ENCODE data around the gene BMP6. TPM values are rescaled to one million over a fixed set of nuclear protein-coding genes. Genes with fewer than 3 reads are reported as not detected.

BMP6 gene
- total RNA-seq, 1 donor from 2014 or later, result 0.41 TPM

DNA sequence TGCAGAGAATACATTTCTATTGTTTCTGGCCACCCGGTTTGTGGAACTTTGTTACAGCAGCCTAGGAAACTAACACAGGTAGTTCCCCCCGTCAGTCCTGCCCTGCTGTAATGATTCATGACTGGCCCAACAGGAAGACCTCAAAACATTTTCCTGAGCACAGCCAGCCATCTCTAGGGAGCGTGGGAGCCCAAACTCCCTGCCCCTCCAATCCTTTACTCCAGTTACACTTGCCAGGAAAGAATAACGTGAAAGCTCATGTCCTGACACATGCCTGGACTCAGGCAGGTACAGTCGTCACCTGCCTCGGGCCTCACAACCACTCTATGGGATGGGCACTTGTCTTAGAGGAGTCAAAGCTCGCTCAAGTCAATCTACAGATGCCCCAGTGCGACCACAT lies 176.3 kb downstream of the BMP6 start:
- Mint-ChIP-seq H3K27me3 (ENCODE audit: insufficient read depth, low read depth) (no peaks in the 10 kb centered on the region), H3K4me3 (no peak overlapping the region), H3K27ac (no peak overlapping the region), H3K36me3 (peaks cover 40% of the 10 kb centered on the region), H3K9me3 (no peaks in the 10 kb centered on the region), H3K4me1 (no peaks in the 10 kb centered on the region)
- Histone ChIP-seq H3K9ac (no peak overlapping the region), H2AFZ (replicated peaks) (no peak overlapping the region), H3F3A (ENCODE audit: low read depth) (peaks cover 17% of the 10 kb centered on the region), H3K27ac (no peak overlapping the region), H3K36me3 (peaks cover under 1% of the 10 kb centered on the region), H3K4me1 (peaks cover 17% of the 10 kb centered on the region), H3K9me3 (ENCODE audit: low read depth) (no peaks in the 10 kb centered on the region), H3K4me2 (no peak overlapping the region), H3K79me2 (ENCODE audit: low read depth) (peaks cover 18% of the 10 kb centered on the region), H4K20me1 (ENCODE audit: low read depth) (peaks cover 40% of the 10 kb centered on the region), H3K4me3 (no peak overlapping the region), H3K27me3 (no peaks in the 10 kb centered on the region)
- TF ChIP-seq, protein P1, sequence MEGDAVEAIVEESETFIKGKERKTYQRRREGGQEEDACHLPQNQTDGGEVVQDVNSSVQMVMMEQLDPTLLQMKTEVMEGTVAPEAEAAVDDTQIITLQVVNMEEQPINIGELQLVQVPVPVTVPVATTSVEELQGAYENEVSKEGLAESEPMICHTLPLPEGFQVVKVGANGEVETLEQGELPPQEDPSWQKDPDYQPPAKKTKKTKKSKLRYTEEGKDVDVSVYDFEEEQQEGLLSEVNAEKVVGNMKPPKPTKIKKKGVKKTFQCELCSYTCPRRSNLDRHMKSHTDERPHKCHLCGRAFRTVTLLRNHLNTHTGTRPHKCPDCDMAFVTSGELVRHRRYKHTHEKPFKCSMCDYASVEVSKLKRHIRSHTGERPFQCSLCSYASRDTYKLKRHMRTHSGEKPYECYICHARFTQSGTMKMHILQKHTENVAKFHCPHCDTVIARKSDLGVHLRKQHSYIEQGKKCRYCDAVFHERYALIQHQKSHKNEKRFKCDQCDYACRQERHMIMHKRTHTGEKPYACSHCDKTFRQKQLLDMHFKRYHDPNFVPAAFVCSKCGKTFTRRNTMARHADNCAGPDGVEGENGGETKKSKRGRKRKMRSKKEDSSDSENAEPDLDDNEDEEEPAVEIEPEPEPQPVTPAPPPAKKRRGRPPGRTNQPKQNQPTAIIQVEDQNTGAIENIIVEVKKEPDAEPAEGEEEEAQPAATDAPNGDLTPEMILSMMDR (IDR thresholded peaks at IDR 0.05), result no peak
- no peak for TF ChIP-seq EZH2phosphoT487 (IDR thresholded peaks at IDR 0.05)
- no peak for DNase-seq (ENCODE audit: low spot score)

DNA sequence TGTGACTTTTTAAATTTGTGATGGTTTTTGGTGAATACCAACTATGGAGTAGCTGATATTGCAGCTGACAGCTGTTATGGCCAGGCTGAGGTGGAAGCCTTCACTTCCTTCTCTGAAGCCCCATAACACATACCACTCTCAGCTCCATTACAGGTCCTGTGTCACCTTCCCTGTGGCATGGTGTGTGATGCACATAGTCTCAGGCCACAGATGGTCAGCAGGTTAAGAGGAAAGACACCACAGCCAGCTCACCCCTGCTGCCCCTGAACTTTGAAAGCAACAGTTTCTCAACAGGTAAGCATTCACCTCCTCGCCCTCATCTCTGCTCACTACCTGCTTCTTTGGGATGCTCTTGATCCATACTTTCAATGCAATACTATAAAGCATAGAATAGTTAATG lies 177.0 kb downstream of the BMP6 start:
- no peak overlapping the region for H3K9ac ChIP-seq
- peaks cover 25% of the 10 kb centered on the region for H3K79me2 ChIP-seq (ENCODE audit: low read depth)
- H3K9me3 ChIP-seq (ENCODE audit: low read depth), result no peaks in the 10 kb centered on the region
- no peak for DNase-seq (ENCODE audit: low spot score)
- Mint-ChIP-seq H3K9me3 (no peaks in the 10 kb centered on the region), H3K27me3 (ENCODE audit: insufficient read depth, low read depth) (no peaks in the 10 kb centered on the region), H3K36me3 (peaks cover 37% of the 10 kb centered on the region), H3K27ac (no peak overlapping the region), H3K4me3 (no peak overlapping the region), H3K4me1 (peaks cover 2% of the 10 kb centered on the region)
- peaks cover 17% of the 10 kb centered on the region for H3K4me1 ChIP-seq
- H4K20me1 ChIP-seq (ENCODE audit: low read depth), result peaks cover 45% of the 10 kb centered on the region
- TF ChIP-seq EZH2 (IDR thresholded peaks at IDR 0.05) (no peak), EZH2phosphoT487 (IDR thresholded peaks at IDR 0.05) (no peak)
- TF ChIP-seq, protein P1 (IDR thresholded peaks at IDR 0.05), result no peak
- H2AFZ ChIP-seq (replicated peaks), result no peak overlapping the region
- peaks cover 17% of the 10 kb centered on the region for H3F3A ChIP-seq (ENCODE audit: low read depth)
- H3K36me3 ChIP-seq, result no peaks in the 10 kb centered on the region
- no peak overlapping the region for H3K4me2 ChIP-seq
- no peaks in the 10 kb centered on the region for H3K27me3 ChIP-seq
- no peak overlapping the region for H3K27ac ChIP-seq
- no peak overlapping the region for H3K4me3 ChIP-seq

DNA sequence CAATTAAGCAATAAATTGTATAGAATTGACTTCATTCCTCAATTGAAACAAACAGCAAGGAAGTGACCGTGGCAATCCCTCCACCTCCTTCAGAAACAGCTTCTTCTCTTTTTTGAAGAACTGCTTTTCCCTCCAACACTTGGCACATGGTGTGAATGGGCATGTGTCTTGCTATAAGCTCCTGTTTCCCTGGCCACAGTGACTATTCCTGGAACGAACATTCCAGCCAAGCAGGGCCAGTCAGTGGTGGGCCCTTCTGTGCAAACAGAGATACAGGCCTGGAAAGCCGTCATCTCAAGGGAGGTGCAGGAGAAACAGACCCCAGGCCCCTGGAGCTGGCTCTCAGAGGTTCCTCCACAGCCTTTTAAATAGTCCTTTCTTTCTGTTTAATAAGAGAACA lies 177.8 kb downstream of the BMP6 start:
- Histone ChIP-seq H3K27ac (no peak overlapping the region), H3K27me3 (no peaks in the 10 kb centered on the region), H3K4me3 (no peak overlapping the region), H3F3A (ENCODE audit: low read depth) (peaks cover 15% of the 10 kb centered on the region), H3K9ac (no peak overlapping the region), H3K4me2 (no peak overlapping the region), H3K36me3 (no peaks in the 10 kb centered on the region), H3K4me1 (peaks cover 17% of the 10 kb centered on the region), H4K20me1 (ENCODE audit: low read depth) (peaks cover 40% of the 10 kb centered on the region), H2AFZ (replicated peaks) (no peak overlapping the region), H3K79me2 (ENCODE audit: low read depth) (peaks cover 33% of the 10 kb centered on the region), H3K9me3 (ENCODE audit: low read depth) (no peaks in the 10 kb centered on the region)
- Mint-ChIP-seq H3K36me3 (peaks cover 31% of the 10 kb centered on the region), H3K27me3 (ENCODE audit: insufficient read depth, low read depth) (no peaks in the 10 kb centered on the region), H3K27ac (no peak overlapping the region), H3K4me1 (peaks cover 2% of the 10 kb centered on the region), H3K9me3 (no peaks in the 10 kb centered on the region), H3K4me3 (no peak overlapping the region)
- TF ChIP-seq EZH2phosphoT487 (IDR thresholded peaks at IDR 0.05) (no peak), EZH2 (IDR thresholded peaks at IDR 0.05) (no peak)
- TF ChIP-seq, protein P1 (IDR thresholded peaks at IDR 0.05), result no peak
- no peak for DNase-seq (ENCODE audit: low spot score)
